Measurements from ENCODE around the gene HDAC4. TPM values are rescaled to one million over a fixed set of nuclear protein-coding genes. Genes with fewer than 3 reads are reported as not detected.

HDAC4 gene
- total and polyA plus RNA-seq, 2 of the 4 experiments (the other 2 are of a cell fraction) = 4.1 to 7.2 TPM

GRCh38 chr2:239192456-239192855 is 208.4 kb downstream of the HDAC4 start:
- Histone ChIP-seq H3K9me1 (ENCODE audit: insufficient read depth, low read length) (peaks cover 8% of the 10 kb centered on the region; the same call in 1 of the 2 replicates), H3K9ac (ENCODE audit: low read depth, low read length) (no peak overlapping the region), H3K79me1 (ENCODE audit: low read depth in 1 of 2, low read length in 2 of 2) (no peaks in the 10 kb centered on the region; a peak in 3 of 4 replicates), H4K20me1 (ENCODE audit: insufficient read depth, low read length) (peaks cover 5% of the 10 kb centered on the region), H3K9me3 (ENCODE audit: control insufficient read depth, insufficient read depth, low read length) (peaks cover 9% of the 10 kb centered on the region), H2BK15ac (ENCODE audit: low read depth, low read length) (no peak overlapping the region), H2AK9ac (replicated peaks; ENCODE audit: low read depth, low read length, poor library complexity) (no peak overlapping the region), H4K5ac (ENCODE audit: low read depth, low read length) (no peak overlapping the region), H2BK5ac (ENCODE audit: low read depth, low read length, poor library complexity, severe bottlenecking) (no peak overlapping the region), H3K14ac (replicated peaks; ENCODE audit: low read depth, low read length) (no peak overlapping the region), H3K4me2 (ENCODE audit: low read depth, low read length) (no peak overlapping the region), H2AFZ (replicated peaks; ENCODE audit: low read length, poor library complexity) (no peak overlapping the region), H3K4ac (ENCODE audit: low read depth, low read length) (no peak overlapping the region), H3K36me3 (ENCODE audit: control insufficient read depth, insufficient read depth, low read length) (peaks cover 33% of the 10 kb centered on the region), H4K8ac (ENCODE audit: low read depth in 2 of 2, low read length in 2 of 2) (no peak overlapping the region), H3K27ac (ENCODE audit: insufficient read depth, low read length) (no peak overlapping the region), H3K18ac (ENCODE audit: low read depth, low read length) (no peak overlapping the region), H3K4me1 (ENCODE audit: control insufficient read depth, insufficient read depth, low read length) (no peaks in the 10 kb centered on the region), H3K4me3 (ENCODE audit: insufficient read depth, low read depth, low read length) (no peak overlapping the region), H3K56ac (ENCODE audit: extremely low read depth, insufficient read depth, low read length) (no peak overlapping the region), H3K27me3 (ENCODE audit: control insufficient read depth, insufficient read depth, low read length) (no peaks in the 10 kb centered on the region), H2BK20ac (ENCODE audit: low read depth, low read length) (no peak overlapping the region), H4K91ac (ENCODE audit: insufficient read depth, low read depth, low read length) (no peak overlapping the region), H2AK5ac (ENCODE audit: low read depth, low read length) (no peak overlapping the region), H2BK120ac (ENCODE audit: low read depth, low read length) (no peak overlapping the region), H3K23ac (ENCODE audit: low read depth, low read length) (no peak overlapping the region)
- intact Hi-C loops (cut with micrococcal nuclease) = no loop called here
- TF ChIP-seq NFE2L2 (IDR thresholded peaks at IDR 0.05; ENCODE audit: low read depth, low read length) (no peak), CEBPB (IDR thresholded peaks at IDR 0.05; ENCODE audit: low read depth, low read length) (no peak), BHLHE40 (IDR thresholded peaks at IDR 0.05; ENCODE audit: low read depth, low read length) (no peak), MAFK (IDR thresholded peaks at IDR 0.05; ENCODE audit: low read depth, low read length) (no peak), RCOR1 (IDR thresholded peaks at IDR 0.05; ENCODE audit: insufficient replicate concordance, low read length) (no peak), CHD1 (IDR thresholded peaks at IDR 0.05; ENCODE audit: low read depth, low read length) (no peak), RAD21 (IDR thresholded peaks at IDR 0.05; ENCODE audit: low read length) (no peak), FOS (IDR thresholded peaks at IDR 0.05; ENCODE audit: low read depth, low read length) (no peak)
- TF ChIP-seq, protein P1, sequence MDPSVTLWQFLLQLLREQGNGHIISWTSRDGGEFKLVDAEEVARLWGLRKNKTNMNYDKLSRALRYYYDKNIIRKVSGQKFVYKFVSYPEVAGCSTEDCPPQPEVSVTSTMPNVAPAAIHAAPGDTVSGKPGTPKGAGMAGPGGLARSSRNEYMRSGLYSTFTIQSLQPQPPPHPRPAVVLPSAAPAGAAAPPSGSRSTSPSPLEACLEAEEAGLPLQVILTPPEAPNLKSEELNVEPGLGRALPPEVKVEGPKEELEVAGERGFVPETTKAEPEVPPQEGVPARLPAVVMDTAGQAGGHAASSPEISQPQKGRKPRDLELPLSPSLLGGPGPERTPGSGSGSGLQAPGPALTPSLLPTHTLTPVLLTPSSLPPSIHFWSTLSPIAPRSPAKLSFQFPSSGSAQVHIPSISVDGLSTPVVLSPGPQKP (IDR thresholded peaks at IDR 0.05; ENCODE audit: borderline replicate concordance, low read depth, low read length) = no peak
- DNase-seq (no peak), ATAC-seq (ENCODE audit: low read depth) (no peak)
- dilution Hi-C loops (cut with HindIII; ENCODE audit: low sequenced_read_pairs, unreplicated experiment) = no loop called here
- in situ Hi-C loops (cut with MboI; ENCODE audit: low sequenced_read_pairs) = no loop called here
- no TSS peak for BruUV-seq (replicated peaks)
- CTCF ChIA-PET = no interaction called here
- 83% methylated on average over 7 of the region's 17 CpGs; no CpG with 5 or more reads in 1 of the 2 experiments for WGBS, 2 experiments (ENCODE audit: extremely low coverage in 2 of 2, insufficient read length in 1 of 2)
- POLR2A ChIA-PET (ENCODE audit: unreplicated experiment) = no interaction called here

Measured in IMR-90 (cell line).